Neural progenitor cell (in vitro differentiated cells): ENCODE data around the gene GMEB1.

Source experiments
- CTCF ChIP-seq: fragments of 200-600 bp; sonication (generic); IDR thresholded peaks from 2 replicates; pipeline ENCODE4 v1.5.1; 2017; ENCODE audit warnings: antibody characterized with exemption, mild to moderate bottlenecking
- EZH2phosphoT487 ChIP-seq: fragments of 200-600 bp; sonication (generic); IDR thresholded peaks from 2 replicates; pipeline ENCODE4 v1.6.1; 2017; ENCODE audit warnings: antibody characterized with exemption

- no peak for TF ChIP-seq CTCF
- TF ChIP-seq EZH2phosphoT487 = no peak
Measured at GRCh38 chr1:28632560-28632959, 36.0 kb upstream of the GMEB1 start.
